RKO (cell line): Measurements from ENCODE around the gene DOLPP1.

Experiments used
- DNase-seq: peaks from one replicate; pipeline ENCODE4 v3.0.0-alpha.2; 2016; ENCODE audit warnings: low spot score

Gene DOLPP1

GRCh38 chr9:129139233-129139992 is 58.5 kb downstream of the DOLPP1 start:
- DNase-seq, result peak; percentile 94

- peak; percentile 100 for DNase-seq
Measured at GRCh38 chr9:129139993-129140396, 59.1 kb downstream of the DOLPP1 start.
